Measurements from ENCODE around the gene MAP3K7CL.

The MAP3K7CL gene

GRCh38 chr21:29201186-29201585, 70.7 kb downstream of the MAP3K7CL start:
- H3K4me3 ChIP-seq (ENCODE audit: low read length), result no peak overlapping the region
- TF ChIP-seq CTCF (IDR thresholded peaks at IDR 0.05; ENCODE audit: insufficient read depth, low read depth, low read length, missing control alignments), result no peak
- DNase-seq (ENCODE audit: low read depth), result no peak

DNA sequence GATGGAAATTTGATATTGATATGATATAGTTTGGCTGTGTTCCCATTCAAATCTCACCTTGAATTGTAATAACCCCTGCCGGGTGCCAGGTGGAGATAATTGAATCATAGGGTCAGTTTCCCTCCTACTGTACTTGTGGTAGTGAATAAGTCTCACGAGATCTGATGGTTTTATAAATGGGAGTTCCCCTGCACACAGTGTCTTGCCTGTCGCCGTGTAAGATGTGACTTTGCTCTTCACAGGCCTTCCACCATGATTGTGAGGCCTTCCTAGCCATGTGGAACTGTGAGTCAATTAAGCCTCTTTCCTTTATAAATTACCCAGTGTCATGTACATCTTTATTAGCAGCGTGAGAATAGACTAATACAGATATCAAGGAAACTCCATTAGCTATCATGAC, 74.6 kb downstream of the MAP3K7CL start:
- H3K4me3 ChIP-seq (ENCODE audit: low read length), result no peak overlapping the region
- no peak for TF ChIP-seq CTCF (IDR thresholded peaks at IDR 0.05; ENCODE audit: insufficient read depth, low read depth, low read length, missing control alignments)

DNA sequence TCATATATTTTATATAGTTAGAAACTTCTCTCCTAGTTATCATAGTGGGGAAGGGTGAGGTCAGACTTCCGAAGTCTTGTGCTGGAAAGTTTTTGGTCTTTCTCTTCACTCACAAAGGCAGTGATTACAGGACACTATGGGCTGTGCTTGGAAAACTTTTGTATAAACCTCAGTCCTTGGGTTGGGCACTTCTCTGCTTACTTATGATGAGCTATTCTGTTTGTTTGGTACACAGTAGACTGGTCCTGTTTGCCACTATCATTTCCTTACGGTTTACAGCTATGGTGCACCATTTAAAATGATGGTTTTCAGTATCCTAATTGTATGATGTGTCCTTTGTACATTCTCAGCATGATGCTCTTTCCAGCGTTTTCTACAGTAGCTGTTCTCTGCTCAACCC, 75.5 kb downstream of the MAP3K7CL start:
- no peak for TF ChIP-seq CTCF (IDR thresholded peaks at IDR 0.05; ENCODE audit: insufficient read depth, low read depth, low read length, missing control alignments)
- H3K4me3 ChIP-seq (ENCODE audit: low read length), result no peak overlapping the region
- DNase-seq (ENCODE audit: low read depth), result no peak

More for the DNA sequence above, 74.6 kb downstream of the MAP3K7CL start:
- DNase-seq (ENCODE audit: low read depth), result no peak

- DNase-seq (ENCODE audit: low read depth), result no peak
- no peak overlapping the region for H3K4me3 ChIP-seq (ENCODE audit: low read length)
- TF ChIP-seq CTCF (IDR thresholded peaks at IDR 0.05; ENCODE audit: insufficient read depth, low read depth, low read length, missing control alignments), result no peak
These were observed 76.0 kb downstream of the MAP3K7CL start for GRCh38 chr21:29206445-29206844.

DNA sequence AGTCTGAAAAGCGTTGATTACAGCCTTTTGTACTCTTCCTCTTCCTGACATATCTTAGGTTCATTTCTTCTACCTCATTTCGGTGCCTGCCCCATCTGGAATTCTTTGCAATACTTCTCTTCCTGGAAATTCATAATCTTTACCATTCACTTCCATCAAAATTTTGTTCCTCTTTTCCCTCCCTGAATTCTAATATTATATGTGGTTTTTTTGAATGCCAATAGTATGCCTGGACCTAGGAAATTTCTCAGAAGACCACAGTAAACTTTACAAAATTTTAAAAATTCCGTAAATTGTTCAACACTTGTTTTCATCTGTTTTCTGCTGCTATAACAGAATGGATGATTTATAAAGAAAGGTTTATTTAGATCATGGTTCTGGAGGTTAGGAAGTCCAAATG, 76.8 kb downstream of the MAP3K7CL start:
- DNase-seq (ENCODE audit: low read depth), result no peak
- no peak for TF ChIP-seq CTCF (IDR thresholded peaks at IDR 0.05; ENCODE audit: insufficient read depth, low read depth, low read length, missing control alignments)
- no peak overlapping the region for H3K4me3 ChIP-seq (ENCODE audit: low read length)

- no peak overlapping the region for H3K4me3 ChIP-seq (ENCODE audit: low read length)
- no peak for DNase-seq (ENCODE audit: low read depth)
- TF ChIP-seq CTCF (IDR thresholded peaks at IDR 0.05; ENCODE audit: insufficient read depth, low read depth, low read length, missing control alignments), result no peak
These were observed 77.7 kb downstream of the MAP3K7CL start for GRCh38 chr21:29208044-29208681.

DNA sequence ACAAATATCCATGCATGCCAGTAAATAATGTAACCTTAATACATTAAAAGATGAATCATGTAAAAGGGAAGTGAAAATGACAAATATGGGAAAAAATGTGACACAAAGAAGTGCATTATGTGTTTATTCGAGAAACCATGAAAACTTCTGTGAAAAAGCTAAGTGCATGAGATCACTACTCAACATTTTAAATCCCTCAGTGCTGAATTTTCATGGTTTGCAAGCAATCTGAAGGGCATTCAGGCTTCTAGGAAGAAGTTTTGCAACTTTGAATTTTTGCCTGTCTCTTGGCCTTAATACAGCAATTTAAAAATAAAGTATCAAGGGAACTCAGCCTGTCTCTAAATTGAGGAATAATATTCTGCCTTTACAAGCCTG, 78.2 kb downstream of the MAP3K7CL start:
- H3K4me3 ChIP-seq (ENCODE audit: low read length), result no peak overlapping the region
- no peak for TF ChIP-seq CTCF (IDR thresholded peaks at IDR 0.05; ENCODE audit: insufficient read depth, low read depth, low read length, missing control alignments)
- peak; percentile 27 for DNase-seq (ENCODE audit: low read depth)
